IPS DF 6.9 (cell line): ENCODE results near the gene ARIH1.

ENCODE experiments used
- DNase-seq: peaks from one replicate; pipeline ENCODE4 v3.0.0-alpha.2; 2013; ENCODE audit warnings: low read depth, low spot score
- H3K27ac ChIP-seq: one replicate; pipeline ENCODE4 v1.5.1; 2013; ENCODE audit warnings: low read length, control low read depth
- H3K27me3 ChIP-seq: 2 replicates; pipeline ENCODE4 v1.6.1; 2013; ENCODE audit warnings: mild to moderate bottlenecking, low read length; ENCODE audit not compliant: control insufficient read depth, insufficient read depth
- H3K36me3 ChIP-seq: 2 replicates; pipeline ENCODE4 v1.6.1; 2013; ENCODE audit warnings: low read length; ENCODE audit not compliant: control insufficient read depth, insufficient read depth
- H3K4me1 ChIP-seq: 2 replicates; pipeline ENCODE4 v1.6.1; 2013; ENCODE audit warnings: low read length; ENCODE audit not compliant: control insufficient read depth, insufficient read depth
- H3K4me3 ChIP-seq: 2 replicates; pipeline ENCODE4 v1.5.1; 2013; ENCODE audit warnings: mild to moderate bottlenecking, low read length
- H3K9me3 ChIP-seq: 2 replicates; pipeline ENCODE4 v1.6.1; 2013; ENCODE audit warnings: low read length, inconsistent platforms; ENCODE audit not compliant: control insufficient read depth, insufficient read depth
- WGBS: extraction: QIAGEN DNeasy Blood & Tissue Kit; methylation state at CpG from one replicate; pipeline ENCODE4 v1.1.7; 2013; ENCODE audit warnings: mixed read lengths, missing lambda C conversion rate; ENCODE audit not compliant: insufficient read length, insufficient coverage; 5-methylcytosine and 5-hydroxymethylcytosine counted together

ARIH1 gene

DNA sequence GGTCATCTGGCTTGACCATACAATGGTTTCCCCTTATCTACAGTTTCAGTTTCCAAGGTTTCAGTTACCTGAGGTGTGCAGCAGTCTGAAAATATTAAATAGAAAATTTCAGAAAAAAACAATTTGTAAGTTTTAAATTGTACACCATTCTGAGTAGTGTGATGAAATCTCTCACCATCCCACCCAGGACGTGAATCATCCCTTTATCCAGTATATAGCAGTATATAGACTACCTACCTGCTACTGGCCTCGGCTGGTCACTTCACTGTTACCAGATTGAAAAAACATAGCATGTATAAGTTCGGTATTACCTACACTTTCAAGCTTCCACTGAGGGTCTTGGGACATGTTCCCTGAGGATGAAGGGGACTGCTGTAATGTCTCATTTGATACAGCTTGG lies 12.0 kb downstream of the ARIH1 start:
- no peak overlapping the region for H3K4me3 ChIP-seq
- H3K36me3 ChIP-seq, result no peaks in the 10 kb centered on the region
- H3K4me1 ChIP-seq, result no peaks in the 10 kb centered on the region
- H3K27me3 ChIP-seq, result no peaks in the 10 kb centered on the region
- H3K9me3 ChIP-seq, result no peaks in the 10 kb centered on the region
- no CpG with 5 or more reads among the region's 3 CpGs for whole genome bisulfite sequencing
- H3K27ac ChIP-seq, result no peak overlapping the region
- no peak for DNase-seq

DNA sequence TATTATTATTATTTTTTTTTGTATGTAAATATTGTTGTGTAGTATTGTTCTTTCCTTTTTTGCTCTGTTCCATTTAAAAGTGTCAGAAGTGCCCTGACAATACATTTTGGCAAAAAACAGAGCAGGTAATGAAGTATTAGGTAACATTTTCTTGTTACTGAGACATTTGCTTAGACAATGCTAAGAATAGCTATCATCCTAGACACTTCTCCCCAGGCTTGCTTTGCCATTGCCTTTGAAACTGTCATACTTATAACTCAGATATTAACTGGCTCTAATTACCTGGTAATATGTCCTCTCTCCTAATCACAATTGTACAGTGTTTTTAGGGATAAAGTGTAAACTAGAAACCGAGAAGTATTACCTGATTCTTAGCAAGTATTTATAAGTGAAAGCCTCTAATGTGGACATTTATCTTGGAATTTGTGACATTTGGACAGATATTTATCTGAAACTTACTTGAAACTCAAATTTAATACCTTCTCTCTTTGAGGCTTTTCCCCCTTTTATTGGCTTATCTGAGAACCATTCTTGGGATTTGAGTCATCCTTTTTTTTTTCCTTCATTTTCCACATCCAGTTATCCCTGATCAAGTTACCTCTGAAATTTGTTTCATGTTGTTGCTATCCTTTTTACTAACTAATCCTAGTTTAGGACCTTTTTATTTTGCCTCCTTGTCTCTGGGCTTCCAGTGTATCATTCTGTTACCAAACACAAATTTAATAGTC lies 13.1 kb downstream of the ARIH1 start:
- Histone ChIP-seq H3K4me1 (no peaks in the 10 kb centered on the region), H3K27me3 (no peaks in the 10 kb centered on the region), H3K9me3 (no peaks in the 10 kb centered on the region), H3K36me3 (no peaks in the 10 kb centered on the region), H3K27ac (no peak overlapping the region), H3K4me3 (no peak overlapping the region)
- no peak for DNase-seq
- no CpG with 5 or more reads among the region's 1 CpG for WGBS

DNA sequence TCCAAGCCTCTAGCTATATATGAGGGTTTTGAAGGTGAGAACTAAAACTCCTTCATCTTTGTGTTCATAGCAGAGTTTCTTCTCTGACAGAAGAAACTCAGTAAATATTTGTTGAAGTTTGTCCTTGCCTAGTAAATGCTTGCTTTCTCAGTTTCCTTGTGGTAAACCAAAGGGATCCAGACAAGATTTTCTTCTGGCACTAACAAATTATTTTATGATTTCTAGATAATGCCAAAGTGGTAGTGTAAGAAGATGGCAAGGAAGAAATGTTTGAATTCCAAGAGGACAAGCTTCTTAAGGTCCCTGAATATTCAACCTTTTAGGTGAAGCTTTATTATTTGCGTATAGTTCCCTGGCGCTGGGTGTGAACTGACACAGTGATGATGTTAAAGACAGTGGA lies 14.4 kb downstream of the ARIH1 start:
- no peak for DNase-seq
- H3K27ac ChIP-seq, result no peak overlapping the region
- H3K27me3 ChIP-seq, result no peaks in the 10 kb centered on the region
- no peak overlapping the region for H3K4me3 ChIP-seq
- no peaks in the 10 kb centered on the region for H3K4me1 ChIP-seq
- WGBS, result no CpG with 5 or more reads among the region's 2 CpGs
- H3K36me3 ChIP-seq, result no peaks in the 10 kb centered on the region
- no peaks in the 10 kb centered on the region for H3K9me3 ChIP-seq

DNA sequence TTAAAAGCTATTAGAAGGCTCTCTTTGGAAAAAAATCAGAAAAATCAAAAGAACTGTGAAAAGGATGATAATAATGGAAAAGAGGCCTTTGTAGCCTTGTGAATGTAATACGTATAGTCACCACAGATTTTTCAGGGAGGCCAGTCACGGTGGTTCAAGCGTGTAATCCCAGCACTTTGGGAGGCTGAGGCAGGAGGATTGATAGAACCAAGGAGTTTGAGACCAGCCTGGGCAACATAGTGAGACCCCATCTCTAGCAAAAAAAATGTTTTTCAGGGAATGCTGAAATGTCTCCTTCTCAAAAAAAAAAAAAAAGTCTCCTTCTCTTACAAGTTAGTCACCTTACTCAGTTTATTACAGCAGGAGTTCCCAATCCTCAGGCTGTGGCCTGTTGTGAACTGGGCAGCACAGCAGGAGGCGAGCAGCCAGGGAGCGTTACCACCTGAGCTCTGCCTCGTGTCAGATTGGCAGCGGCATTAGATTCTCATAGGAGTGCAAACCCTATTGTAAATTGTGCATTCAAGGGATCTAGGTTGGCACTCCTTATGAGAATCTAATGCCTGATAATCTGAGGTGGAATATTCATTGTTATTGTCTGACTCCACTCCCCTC lies 15.9 kb downstream of the ARIH1 start:
- no peaks in the 10 kb centered on the region for H3K9me3 ChIP-seq
- H3K27me3 ChIP-seq, result no peaks in the 10 kb centered on the region
- DNase-seq, result no peak
- no peaks in the 10 kb centered on the region for H3K36me3 ChIP-seq
- no peak overlapping the region for H3K27ac ChIP-seq
- no peak overlapping the region for H3K4me3 ChIP-seq
- H3K4me1 ChIP-seq, result peaks cover 2% of the 10 kb centered on the region; the same call in 1 of the 2 replicates
- WGBS, result no CpG with 5 or more reads among the region's 7 CpGs

DNA sequence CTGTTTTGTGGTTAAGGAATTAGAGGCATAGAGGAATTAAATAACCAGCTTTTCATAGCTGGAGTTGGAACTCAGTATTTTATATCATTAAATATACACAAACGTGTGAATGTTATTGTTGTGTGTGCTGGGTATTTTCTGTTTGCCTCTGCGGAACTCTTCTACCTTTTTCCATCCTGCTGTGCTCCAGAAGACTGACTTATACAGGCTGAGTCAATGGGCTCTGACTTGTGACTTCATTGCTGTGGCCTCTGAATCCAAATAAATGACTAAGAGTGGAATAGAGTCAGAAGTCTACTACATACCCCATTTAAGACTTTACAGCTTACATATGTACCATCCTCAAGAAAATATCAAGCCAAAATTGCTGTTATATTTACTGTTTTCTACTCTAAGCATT lies 17.6 kb downstream of the ARIH1 start:
- no peaks in the 10 kb centered on the region for H3K36me3 ChIP-seq
- no peak overlapping the region for H3K4me3 ChIP-seq
- H3K9me3 ChIP-seq, result no peaks in the 10 kb centered on the region
- WGBS, result no CpG with 5 or more reads among the region's 2 CpGs
- H3K27me3 ChIP-seq, result no peaks in the 10 kb centered on the region
- no peak for DNase-seq
- H3K4me1 ChIP-seq, result peaks cover 2% of the 10 kb centered on the region; the same call in 1 of the 2 replicates
- no peak overlapping the region for H3K27ac ChIP-seq

DNA sequence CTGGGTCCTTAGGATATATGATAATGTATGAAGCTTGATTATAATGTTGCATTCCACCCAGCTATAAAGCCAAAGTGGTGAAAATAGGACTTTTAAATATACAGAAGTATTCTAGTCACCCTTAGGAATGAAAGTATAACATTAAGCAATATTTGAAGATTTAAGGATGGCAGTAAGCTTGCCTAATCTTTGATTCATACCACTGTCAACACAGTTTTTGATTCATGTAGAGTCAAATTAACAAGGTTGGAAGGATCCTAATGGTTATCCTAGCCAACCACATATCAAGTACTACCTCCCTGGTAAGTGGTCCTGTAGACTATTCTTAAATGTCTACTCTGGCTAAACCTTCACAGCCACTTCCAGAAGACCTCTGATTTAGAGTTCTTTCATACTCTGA lies 18.6 kb downstream of the ARIH1 start:
- no peak for DNase-seq
- Histone ChIP-seq H3K36me3 (no peaks in the 10 kb centered on the region), H3K27me3 (no peaks in the 10 kb centered on the region), H3K27ac (no peak overlapping the region), H3K4me1 (peaks cover 2% of the 10 kb centered on the region; the same call in 1 of the 2 replicates), H3K9me3 (no peaks in the 10 kb centered on the region), H3K4me3 (no peak overlapping the region)

DNA sequence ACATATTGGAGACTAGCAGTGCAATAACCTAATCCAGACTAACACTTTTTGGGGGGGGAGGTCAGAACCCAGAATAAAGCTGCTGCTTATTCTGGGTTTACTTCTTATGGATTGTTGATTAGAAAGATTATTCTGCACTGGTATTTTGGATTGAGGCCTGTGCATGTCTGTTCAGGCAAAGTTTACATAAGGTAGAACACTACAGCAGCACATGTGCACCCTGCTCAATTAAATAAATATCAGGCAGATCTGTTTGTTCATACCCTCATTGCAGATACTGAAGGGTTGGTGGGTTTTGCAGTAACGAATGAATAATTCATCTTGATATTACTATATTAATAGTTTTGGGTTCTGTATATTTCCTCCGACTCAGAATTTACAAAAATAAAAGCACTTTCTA lies 19.1 kb downstream of the ARIH1 start:
- Histone ChIP-seq H3K36me3 (no peaks in the 10 kb centered on the region), H3K4me1 (peaks cover 2% of the 10 kb centered on the region; the same call in 1 of the 2 replicates), H3K9me3 (no peaks in the 10 kb centered on the region), H3K4me3 (no peak overlapping the region), H3K27ac (no peak overlapping the region), H3K27me3 (no peaks in the 10 kb centered on the region)
- DNase-seq, result no peak
- no CpG with 5 or more reads among the region's 2 CpGs for WGBS

DNA sequence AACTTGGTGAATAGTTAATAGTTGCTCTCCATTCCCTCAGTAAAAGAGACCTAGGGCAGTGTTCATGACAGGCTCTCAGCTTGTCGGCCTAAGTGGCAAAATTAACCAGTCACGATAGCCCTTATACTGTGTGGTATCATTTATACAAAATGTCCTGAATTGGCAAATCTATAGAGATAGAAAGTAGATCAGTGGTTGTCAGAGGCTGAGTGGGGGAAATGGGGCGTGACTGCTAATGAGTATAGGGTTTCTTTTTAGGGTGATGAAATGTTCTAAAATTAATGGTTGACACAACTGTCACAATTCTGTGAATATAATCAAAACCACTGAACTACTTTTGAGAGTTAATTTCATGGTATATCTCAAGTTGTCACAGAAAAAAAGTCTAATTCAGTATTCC lies 20.9 kb downstream of the ARIH1 start:
- no CpG with 5 or more reads among the region's 3 CpGs for WGBS
- no peak overlapping the region for H3K27ac ChIP-seq
- peaks cover 2% of the 10 kb centered on the region; the same call in 1 of the 2 replicates for H3K4me1 ChIP-seq
- DNase-seq, result no peak
- no peaks in the 10 kb centered on the region for H3K27me3 ChIP-seq
- no peaks in the 10 kb centered on the region for H3K36me3 ChIP-seq
- H3K9me3 ChIP-seq, result no peaks in the 10 kb centered on the region
- H3K4me3 ChIP-seq, result no peak overlapping the region

DNA sequence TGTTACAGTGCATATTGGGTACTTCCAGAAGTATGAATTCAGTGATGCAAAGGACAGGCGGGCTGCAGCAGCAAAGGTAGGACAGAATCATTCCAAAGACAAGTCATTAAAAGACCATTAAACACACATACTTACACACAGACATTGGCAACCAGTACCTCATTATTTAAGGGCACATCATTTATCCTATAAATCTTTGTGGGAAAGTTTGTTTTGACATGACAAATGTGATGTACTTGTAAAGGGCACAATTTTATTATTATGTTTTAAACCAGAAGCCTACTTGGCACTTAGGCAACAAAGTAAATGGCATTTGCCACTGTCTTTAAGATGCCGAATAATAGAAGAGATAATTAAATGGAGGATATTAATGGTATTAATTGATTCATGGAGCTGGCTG lies 22.7 kb downstream of the ARIH1 start:
- Histone ChIP-seq H3K4me1 (peaks cover 2% of the 10 kb centered on the region; the same call in 1 of the 2 replicates), H3K4me3 (no peak overlapping the region), H3K27me3 (no peaks in the 10 kb centered on the region), H3K9me3 (no peaks in the 10 kb centered on the region), H3K36me3 (no peaks in the 10 kb centered on the region), H3K27ac (no peak overlapping the region)
- no peak for DNase-seq
- WGBS, result 100% methylated on average over 1 of the region's 2 CpGs

DNA sequence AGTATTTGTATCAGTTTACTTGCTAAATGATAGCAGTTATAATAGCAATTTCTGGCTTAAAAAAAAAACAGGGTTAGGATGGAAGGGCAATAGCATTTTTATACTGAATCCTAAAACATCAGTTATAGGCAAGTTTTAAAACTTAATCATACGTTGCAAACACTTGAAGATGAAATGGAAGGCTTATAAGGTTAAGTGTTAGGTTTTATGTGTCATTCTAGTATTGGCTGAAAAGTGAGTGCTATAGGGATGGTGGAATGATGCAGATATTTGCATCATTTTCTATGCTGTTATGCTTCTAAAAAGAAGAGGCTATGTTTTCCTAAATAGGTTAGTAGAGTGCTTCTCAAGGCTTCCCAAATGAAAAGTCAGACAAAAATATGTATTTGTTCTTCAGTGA lies 23.3 kb downstream of the ARIH1 start:
- DNase-seq, result no peak
- Histone ChIP-seq H3K4me1 (peaks cover 2% of the 10 kb centered on the region; the same call in 1 of the 2 replicates), H3K9me3 (no peaks in the 10 kb centered on the region), H3K27ac (no peak overlapping the region), H3K36me3 (no peaks in the 10 kb centered on the region), H3K4me3 (no peak overlapping the region), H3K27me3 (no peaks in the 10 kb centered on the region)
- WGBS, result 100% methylated on average over 1 of the region's 1 CpG
